RWPE1 (cell line): ENCODE data around the gene CD81.

ENCODE experiments used
- CTCF ChIA-PET: fragments of 350-600 bp; sonication (Branson Sonifier 250); formaldehyde crosslinking; extraction: SDS; loops from one replicate; lab custom pipeline; 2021; lab: Yijun Ruan, JAX
- POLR2A ChIA-PET: fragments of 400-600 bp; formaldehyde crosslinking; extraction: SDS; loops from one replicate; lab custom pipeline; 2020; ENCODE audit warnings: antibody characterized with exemption; ENCODE audit not compliant: low non-redundant PET; lab: Yijun Ruan, JAX
- DNase-seq: peaks from one replicate; pipeline ENCODE4 v3.0.0; 2012; ENCODE audit warnings: low spot score
- H3K27ac ChIP-seq: fragments of 450-650 bp; 2 replicates; pipeline ENCODE4 v1.5.1; 2017
- TF ChIP-seq, protein P1 (sequence below): fragments of 450-650 bp; conservative IDR thresholded peaks from 2 replicates; pipeline ENCODE4 v1.5.1; 2017; ENCODE audit warnings: low read depth, mild to moderate bottlenecking

Gene CD81

DNA sequence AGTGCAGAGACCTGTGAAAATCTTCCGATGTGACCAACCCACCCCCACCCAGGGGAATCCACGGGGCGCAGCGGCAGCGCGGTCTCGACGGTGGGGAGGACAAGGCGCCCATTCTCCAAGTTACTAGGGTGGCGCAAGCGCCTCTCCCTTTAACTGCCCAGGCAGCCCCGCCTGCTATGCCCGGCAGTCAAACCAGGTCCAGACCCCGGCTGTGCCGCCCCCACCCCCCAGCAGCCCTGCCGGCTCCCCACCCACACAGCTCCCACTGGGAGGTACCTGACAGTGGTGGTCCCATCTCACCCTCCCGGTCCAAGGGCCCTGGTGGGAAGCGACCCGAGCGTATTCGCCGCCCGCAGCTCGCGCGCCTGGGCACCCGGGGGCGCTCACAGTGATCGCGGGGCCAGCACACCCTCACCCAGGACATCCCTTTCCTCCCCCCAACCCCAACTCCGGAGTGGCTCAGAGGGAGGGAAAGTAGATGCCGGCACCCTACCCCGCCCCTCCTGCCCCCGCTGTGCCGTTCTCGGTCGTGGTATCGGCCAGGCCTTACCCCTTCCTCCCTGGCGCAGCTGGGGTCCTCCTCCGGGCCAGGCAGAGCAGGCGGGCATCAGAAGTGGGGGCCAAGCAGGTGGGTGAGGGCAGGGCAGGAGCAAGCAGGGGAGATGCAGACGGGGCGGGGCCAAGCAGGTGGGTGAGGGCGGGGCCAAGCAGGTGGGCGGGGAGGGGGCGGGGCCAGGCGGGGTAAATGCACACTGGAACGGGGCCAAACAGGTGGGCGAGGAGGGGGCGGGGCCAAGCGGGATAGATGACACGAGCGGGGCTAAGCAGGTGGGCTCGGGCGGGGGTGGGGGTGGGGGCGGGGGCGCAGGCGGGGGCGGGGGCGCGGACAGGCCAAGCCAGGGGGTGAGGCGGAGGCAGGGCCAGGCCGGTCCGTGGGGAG is 67.0 kb downstream of the CD81 start, which contains the start of gene TRPM5:
Gene TRPM5 (minus strand): TSS at position 634 of the 940 bp plus-strand sequence. CDS start 21,478 bp downstream, outside the sequence.
- POLR2A ChIA-PET = no interaction called here
- no peak within 1 kb of the TSS for H3K27ac ChIP-seq
- CTCF ChIA-PET = interaction anchor here (1.0 kb wide), 1 partner anchor 88 kb away, joined by 5 read pairs; no protein-coding TSS in a partner anchor
- TF ChIP-seq, protein P1, sequence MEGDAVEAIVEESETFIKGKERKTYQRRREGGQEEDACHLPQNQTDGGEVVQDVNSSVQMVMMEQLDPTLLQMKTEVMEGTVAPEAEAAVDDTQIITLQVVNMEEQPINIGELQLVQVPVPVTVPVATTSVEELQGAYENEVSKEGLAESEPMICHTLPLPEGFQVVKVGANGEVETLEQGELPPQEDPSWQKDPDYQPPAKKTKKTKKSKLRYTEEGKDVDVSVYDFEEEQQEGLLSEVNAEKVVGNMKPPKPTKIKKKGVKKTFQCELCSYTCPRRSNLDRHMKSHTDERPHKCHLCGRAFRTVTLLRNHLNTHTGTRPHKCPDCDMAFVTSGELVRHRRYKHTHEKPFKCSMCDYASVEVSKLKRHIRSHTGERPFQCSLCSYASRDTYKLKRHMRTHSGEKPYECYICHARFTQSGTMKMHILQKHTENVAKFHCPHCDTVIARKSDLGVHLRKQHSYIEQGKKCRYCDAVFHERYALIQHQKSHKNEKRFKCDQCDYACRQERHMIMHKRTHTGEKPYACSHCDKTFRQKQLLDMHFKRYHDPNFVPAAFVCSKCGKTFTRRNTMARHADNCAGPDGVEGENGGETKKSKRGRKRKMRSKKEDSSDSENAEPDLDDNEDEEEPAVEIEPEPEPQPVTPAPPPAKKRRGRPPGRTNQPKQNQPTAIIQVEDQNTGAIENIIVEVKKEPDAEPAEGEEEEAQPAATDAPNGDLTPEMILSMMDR = no peak
- peak; percentile 57 for DNase-seq

DNA sequence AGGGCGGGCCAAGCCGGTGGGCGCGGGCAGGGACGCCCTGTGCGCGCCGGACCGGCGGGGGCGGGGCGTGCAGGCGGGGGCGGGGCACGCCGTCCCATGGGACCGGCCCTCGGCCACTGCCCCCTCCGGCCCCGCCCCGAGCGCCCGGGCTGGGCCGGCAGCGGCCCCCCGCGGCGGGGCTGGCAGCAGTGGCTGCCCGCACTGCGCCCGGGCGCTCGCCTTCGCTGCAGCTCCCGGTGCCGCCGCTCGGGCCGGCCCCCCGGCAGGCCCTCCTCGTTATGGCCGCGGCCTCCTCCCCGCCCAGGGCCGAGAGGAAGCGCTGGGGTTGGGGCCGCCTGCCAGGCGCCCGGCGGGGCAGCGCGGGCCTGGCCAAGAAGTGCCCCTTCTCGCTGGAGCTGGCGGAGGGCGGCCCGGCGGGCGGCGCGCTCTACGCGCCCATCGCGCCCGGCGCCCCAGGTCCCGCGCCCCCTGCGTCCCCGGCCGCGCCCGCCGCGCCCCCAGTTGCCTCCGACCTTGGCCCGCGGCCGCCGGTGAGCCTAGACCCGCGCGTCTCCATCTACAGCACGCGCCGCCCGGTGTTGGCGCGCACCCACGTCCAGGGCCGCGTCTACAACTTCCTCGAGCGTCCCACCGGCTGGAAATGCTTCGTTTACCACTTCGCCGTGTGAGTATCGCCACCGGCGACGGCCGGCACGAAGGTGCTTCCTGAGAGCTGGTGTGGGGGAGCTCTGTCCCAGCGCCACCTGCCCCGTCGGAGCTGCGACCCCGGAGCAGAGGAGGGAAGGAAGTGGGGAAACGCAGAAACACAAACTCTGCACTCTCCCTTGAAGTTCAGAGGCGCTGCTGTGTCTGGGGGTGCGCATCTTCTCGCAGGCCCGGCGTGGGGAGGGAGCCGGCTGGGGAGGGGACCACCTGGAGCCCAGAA is 68.0 kb downstream of the CD81 start, which contains the start of gene KCNQ1:
Gene KCNQ1 (plus strand): TSS at position 188 of the 925 bp plus-strand sequence. CDS start 91 bp downstream, at position 279.
- peak; percentile 63 for DNase-seq
- ChIA-PET CTCF (interaction anchor here (0.7 kb wide), 2 partner anchors 25 to 32 kb away, joined by 3 to 5 read pairs; no protein-coding TSS in a partner anchor), POLR2A (no interaction called here)
- H3K27ac ChIP-seq = no peak within 1 kb of the TSS
- TF ChIP-seq, protein P1 = no peak

DNA sequence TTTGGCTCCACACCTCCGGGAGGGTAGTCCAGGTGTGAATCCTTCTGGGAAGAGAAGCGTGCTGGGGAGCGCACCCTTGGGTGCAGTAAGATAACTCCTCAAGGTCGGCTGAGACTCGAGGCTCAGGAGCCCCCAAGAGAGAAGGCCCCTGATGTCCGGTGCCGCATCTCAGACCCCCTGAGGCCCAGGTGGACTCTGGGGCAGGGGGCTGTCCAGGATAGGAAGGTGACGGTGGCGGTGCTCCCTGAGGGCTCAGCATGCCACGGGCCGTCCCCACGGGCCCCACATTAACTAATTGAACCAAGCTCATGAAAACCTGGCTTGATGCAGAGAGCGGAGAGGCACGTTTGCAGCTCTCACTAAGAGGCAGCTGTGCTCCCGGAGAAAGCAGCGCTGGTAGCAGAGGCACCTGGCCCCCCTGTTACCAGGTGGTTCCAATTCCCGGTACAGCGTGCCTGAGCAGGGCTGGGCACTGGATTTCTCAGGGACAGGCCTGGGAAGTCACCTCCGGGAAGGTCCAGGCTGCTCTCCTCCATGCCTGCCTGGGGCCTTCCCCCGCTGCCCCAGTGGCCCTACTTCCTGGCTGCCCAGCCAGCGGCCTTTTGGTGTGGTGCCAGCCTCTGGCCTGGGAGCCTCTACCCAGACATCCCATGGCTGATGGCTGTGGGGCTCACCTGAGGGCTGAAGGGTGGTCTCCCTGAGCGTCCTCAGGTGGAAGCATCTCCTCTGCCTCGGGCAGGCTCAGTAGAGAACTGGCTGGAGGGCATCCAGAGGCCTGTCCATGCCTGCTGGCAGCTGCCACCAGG is 68.8 kb downstream of the CD81 start:
- ChIA-PET POLR2A (no interaction called here), CTCF (interaction anchor here (0.7 kb wide), 1 partner anchor 31 kb away, joined by 3 read pairs; no protein-coding TSS in a partner anchor)
- DNase-seq = no peak
- no peak overlapping the region for H3K27ac ChIP-seq
- TF ChIP-seq, protein P1 = no peak

DNA sequence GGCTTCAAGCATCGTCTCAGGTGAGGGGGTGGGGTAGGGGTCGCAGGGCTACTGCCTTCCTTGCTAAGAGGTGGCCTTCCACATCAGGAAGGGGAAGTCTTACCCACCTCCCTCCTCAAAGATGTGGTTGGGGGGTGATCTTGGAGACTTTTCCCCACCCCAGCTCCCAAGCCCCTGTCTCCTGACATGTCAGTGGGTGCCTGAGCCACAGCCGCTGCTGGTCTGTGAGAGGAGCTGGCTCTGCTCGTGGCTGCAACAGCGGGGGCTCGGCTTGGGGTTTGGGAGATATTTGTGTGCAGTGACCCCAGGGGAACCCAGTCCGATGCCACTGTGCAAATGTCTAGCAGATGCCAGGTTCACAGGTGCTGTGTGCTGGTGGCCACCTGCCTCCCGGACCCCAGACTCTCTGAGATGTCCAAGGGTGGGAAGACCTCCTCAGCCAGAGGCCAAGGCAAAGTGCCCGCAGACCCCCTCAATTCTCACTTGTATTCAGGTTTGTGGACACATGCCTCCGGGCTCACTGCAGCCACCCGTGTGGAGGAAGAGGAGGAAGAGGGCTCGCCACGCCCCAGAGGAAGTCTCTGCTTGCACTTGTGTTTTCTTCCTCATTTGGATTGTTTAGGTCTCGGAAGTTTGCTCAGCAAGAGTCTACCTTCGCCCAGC is 69.6 kb downstream of the CD81 start:
- ChIA-PET CTCF (no interaction called here), POLR2A (no interaction called here)
- DNase-seq = no peak
- TF ChIP-seq, protein P1 = no peak
- no peak overlapping the region for H3K27ac ChIP-seq
